ENCODE results near the gene AGFG1. TPM values are rescaled to one million over a fixed set of nuclear protein-coding genes. Genes with fewer than 3 reads are reported as not detected.
"Not testable (repeated sequence)": the region's sequence is repeated elsewhere in the genome, so short reads cannot be mapped to it uniquely, and the experiment has no call there.

AGFG1 gene
- total RNA-seq, 1 experiment from 2014 or later: 116 TPM

DNA sequence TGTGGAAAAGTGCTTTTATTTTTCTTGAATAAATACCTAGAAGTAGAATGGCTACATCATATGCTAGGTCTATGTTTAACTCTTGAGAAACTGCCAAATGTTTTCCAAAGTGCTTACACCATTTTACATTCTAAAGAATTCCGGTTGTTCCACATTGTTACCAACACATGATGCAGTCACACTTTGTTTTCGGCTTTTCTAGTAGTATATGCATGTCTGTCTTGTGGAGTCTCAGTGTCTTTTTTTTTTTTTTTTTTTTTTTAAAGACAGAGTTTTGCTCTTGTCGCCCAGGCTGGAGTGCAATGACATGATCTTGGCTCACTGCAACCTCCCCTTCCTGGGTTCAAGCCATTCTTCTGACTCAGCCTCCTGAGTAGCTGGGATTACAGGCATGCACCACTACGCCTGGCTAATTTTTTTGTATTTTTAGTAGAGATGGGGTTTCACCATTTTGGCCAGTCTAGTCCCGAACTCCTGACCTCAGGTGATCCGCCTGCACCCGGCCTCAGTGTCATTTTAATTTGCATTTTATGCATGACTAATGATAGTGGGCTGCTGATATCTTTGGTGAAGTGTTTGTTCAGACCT is 46.4 kb downstream of the AGFG1 start:
- not testable (repeated sequence) for H3K4me3 ChIP-seq (ENCODE audit: insufficient read depth, low read depth, low read length); H3K27me3 ChIP-seq (ENCODE audit: control insufficient read depth, insufficient read depth, low read length); DNase-seq; H3K36me3 ChIP-seq (replicated peaks; ENCODE audit: control insufficient read depth, insufficient read depth, low read length)

- H3K36me3 ChIP-seq (replicated peaks; ENCODE audit: control insufficient read depth, insufficient read depth, low read length); H3K27me3 ChIP-seq (ENCODE audit: control insufficient read depth, insufficient read depth, low read length); H3K4me3 ChIP-seq (ENCODE audit: insufficient read depth, low read depth, low read length); DNase-seq: not testable (repeated sequence)
Observed at GRCh38 chr2:227521178-227521577, 49.2 kb downstream of the AGFG1 start.

GRCh38 chr2:227524665-227525064 is 52.7 kb downstream of the AGFG1 start:
- Histone ChIP-seq H3K4me3 (ENCODE audit: insufficient read depth, low read depth, low read length) (no peak overlapping the region), H3K36me3 (replicated peaks; ENCODE audit: control insufficient read depth, insufficient read depth, low read length) (peaks cover 9% of the 10 kb centered on the region), H3K27me3 (ENCODE audit: control insufficient read depth, insufficient read depth, low read length) (no peaks in the 10 kb centered on the region)
- no peak for DNase-seq

DNA sequence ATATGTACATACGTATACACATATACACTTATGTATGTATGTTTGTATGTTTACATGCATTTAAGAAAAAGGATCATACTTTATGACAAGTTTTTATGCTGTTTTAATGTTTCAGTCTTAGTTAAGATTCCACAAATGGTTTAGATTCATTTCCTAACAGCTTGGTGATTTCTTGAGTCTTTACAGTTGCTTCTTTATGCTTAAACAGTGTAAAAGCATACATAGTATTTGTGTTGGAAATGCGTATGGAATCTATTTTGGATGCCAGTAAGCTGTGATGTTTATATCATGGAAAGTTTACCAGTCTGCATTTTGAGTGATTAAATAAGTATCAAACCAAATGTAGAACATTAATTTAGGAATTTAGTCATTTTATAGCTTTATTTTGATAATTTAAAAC is 55.4 kb downstream of the AGFG1 start:
- DNase-seq: no peak
- no peaks in the 10 kb centered on the region for H3K27me3 ChIP-seq (ENCODE audit: control insufficient read depth, insufficient read depth, low read length)
- no peak overlapping the region for H3K4me3 ChIP-seq (ENCODE audit: insufficient read depth, low read depth, low read length)
- H3K36me3 ChIP-seq (replicated peaks; ENCODE audit: control insufficient read depth, insufficient read depth, low read length): peaks cover 10% of the 10 kb centered on the region

DNA sequence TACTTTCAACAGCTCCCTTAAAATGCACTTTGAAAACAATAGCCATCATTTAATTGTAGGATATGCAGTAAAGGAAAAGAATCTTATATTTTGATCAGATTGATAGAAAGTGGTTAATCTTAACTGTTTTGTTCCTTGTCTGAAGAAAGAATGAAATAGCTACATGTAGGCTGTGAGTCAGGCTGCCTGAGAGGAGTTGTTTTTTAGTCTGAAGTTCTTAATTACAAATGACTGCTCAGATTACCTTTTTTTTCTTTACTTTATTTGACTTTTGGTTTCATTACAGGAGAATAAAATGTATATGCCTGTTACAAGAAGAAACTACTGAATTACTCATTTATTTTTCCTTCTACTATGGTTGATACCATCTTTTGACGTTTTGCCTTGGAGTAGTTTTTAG is 56.8 kb downstream of the AGFG1 start:
- Histone ChIP-seq H3K27me3 (ENCODE audit: control insufficient read depth, insufficient read depth, low read length) (no peaks in the 10 kb centered on the region), H3K36me3 (replicated peaks; ENCODE audit: control insufficient read depth, insufficient read depth, low read length) (peaks cover 14% of the 10 kb centered on the region), H3K4me3 (ENCODE audit: insufficient read depth, low read depth, low read length) (no peak overlapping the region)
- no peak for DNase-seq

DNA sequence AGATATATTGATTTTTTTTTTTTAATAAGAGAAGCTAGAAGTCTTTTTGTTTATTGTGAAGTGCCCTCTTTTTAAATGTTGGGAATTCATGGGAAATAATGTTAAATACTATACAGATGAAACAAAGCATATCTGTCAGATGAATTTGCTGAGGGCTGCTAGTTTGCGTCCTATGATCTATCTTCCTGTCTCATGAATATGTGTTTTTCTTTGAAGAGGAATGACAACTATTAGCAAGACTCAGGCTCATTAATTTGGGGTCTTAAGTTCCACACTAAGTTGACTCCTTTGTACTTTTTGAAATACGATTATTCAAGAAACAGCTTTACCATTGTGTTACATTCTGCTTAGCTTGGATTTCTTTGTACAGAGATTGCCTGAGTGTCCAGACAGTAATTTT is 57.9 kb downstream of the AGFG1 start:
- Histone ChIP-seq H3K4me3 (ENCODE audit: insufficient read depth, low read depth, low read length) (no peak overlapping the region), H3K36me3 (replicated peaks; ENCODE audit: control insufficient read depth, insufficient read depth, low read length) (peaks cover 14% of the 10 kb centered on the region), H3K27me3 (ENCODE audit: control insufficient read depth, insufficient read depth, low read length) (no peaks in the 10 kb centered on the region)
- no peak for DNase-seq

DNA sequence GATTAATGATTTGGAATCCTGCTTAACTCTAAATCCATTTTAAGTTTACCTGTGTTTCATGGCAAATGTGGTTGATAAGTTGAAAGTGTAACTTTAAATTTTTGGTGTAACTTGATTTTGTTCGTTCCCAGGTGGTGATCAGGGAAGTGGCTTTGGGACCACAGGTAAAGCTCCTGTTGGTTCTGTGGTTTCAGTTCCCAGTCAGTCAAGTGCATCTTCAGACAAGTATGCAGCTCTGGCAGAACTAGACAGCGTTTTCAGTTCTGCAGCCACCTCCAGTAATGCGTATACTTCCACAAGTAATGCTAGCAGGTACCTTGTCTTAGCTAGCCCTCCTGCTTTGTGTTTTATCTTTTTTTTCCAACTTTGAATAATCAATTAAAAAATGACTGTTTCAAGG is 62.8 kb downstream of the AGFG1 start:
- Histone ChIP-seq H3K27me3 (ENCODE audit: control insufficient read depth, insufficient read depth, low read length) (no peaks in the 10 kb centered on the region), H3K36me3 (replicated peaks; ENCODE audit: control insufficient read depth, insufficient read depth, low read length) (peaks cover 15% of the 10 kb centered on the region), H3K4me3 (ENCODE audit: insufficient read depth, low read depth, low read length) (no peak overlapping the region)
- DNase-seq: no peak

DNA sequence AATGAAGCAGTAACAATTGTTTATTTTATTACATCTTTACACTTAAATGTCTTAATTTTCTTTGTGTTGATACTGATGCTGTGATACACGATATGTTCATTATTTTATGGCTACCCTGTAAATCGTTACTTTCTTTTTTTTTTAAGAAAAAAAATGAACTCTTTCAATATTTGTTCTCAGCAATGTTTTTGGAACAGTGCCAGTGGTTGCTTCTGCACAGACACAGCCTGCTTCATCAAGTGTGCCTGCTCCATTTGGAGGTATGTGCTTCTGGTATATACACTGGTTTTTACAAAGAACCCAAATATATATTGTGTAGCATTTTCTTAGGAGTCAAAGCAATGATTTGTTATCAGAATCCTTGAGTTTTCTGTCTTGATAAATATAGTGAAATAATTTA is 64.5 kb downstream of the AGFG1 start:
- Histone ChIP-seq H3K36me3 (replicated peaks; ENCODE audit: control insufficient read depth, insufficient read depth, low read length) (peaks cover 14% of the 10 kb centered on the region), H3K4me3 (ENCODE audit: insufficient read depth, low read depth, low read length) (no peak overlapping the region), H3K27me3 (ENCODE audit: control insufficient read depth, insufficient read depth, low read length) (no peaks in the 10 kb centered on the region)
- no peak for DNase-seq

GRCh38 chr2:227539465-227539956 is 67.6 kb downstream of the AGFG1 start:
- Histone ChIP-seq H3K4me3 (ENCODE audit: insufficient read depth, low read depth, low read length) (no peak overlapping the region), H3K36me3 (replicated peaks; ENCODE audit: control insufficient read depth, insufficient read depth, low read length) (peaks cover 10% of the 10 kb centered on the region), H3K27me3 (ENCODE audit: control insufficient read depth, insufficient read depth, low read length) (no peaks in the 10 kb centered on the region)

GRCh38 chr2:227540352-227540751 is 68.4 kb downstream of the AGFG1 start:
- not testable (repeated sequence) for H3K27me3 ChIP-seq (ENCODE audit: control insufficient read depth, insufficient read depth, low read length); DNase-seq; H3K4me3 ChIP-seq (ENCODE audit: insufficient read depth, low read depth, low read length); H3K36me3 ChIP-seq (replicated peaks; ENCODE audit: control insufficient read depth, insufficient read depth, low read length)

More at GRCh38 chr2:227539465-227539956, 67.6 kb downstream of the AGFG1 start:
- DNase-seq: no peak

GRCh38 chr2:227545990-227546389 is 74.0 kb downstream of the AGFG1 start:
- Histone ChIP-seq H3K36me3 (replicated peaks; ENCODE audit: control insufficient read depth, insufficient read depth, low read length) (no peaks in the 10 kb centered on the region; the same call in none of the 2 replicates), H3K27me3 (ENCODE audit: control insufficient read depth, insufficient read depth, low read length) (no peaks in the 10 kb centered on the region)
- DNase-seq: no peak

DNA sequence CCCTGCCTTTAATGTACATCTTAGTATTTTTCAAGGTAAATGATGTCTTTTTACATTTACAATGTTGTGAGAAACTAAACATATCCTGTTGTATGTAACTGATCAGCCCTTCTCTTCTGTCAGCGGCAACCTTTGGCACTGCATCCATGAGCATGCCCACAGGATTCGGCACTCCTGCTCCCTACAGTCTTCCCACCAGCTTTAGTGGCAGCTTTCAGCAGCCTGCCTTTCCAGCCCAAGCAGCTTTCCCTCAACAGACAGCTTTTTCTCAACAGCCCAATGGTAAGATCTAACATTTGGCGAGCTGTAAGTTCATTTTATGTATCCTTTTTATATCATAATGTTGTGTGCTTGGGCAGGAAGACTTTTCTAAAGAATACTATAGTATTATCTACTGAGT is 79.9 kb downstream of the AGFG1 start:
- peaks cover 7% of the 10 kb centered on the region for H3K36me3 ChIP-seq (replicated peaks; ENCODE audit: control insufficient read depth, insufficient read depth, low read length)
- H3K27me3 ChIP-seq (ENCODE audit: control insufficient read depth, insufficient read depth, low read length): no peaks in the 10 kb centered on the region
- DNase-seq: no peak
- H3K4me3 ChIP-seq (ENCODE audit: insufficient read depth, low read depth, low read length): no peak overlapping the region

More at GRCh38 chr2:227545990-227546389, 74.0 kb downstream of the AGFG1 start:
- H3K4me3 ChIP-seq (ENCODE audit: insufficient read depth, low read depth, low read length): no peak overlapping the region

- Histone ChIP-seq H3K27me3 (ENCODE audit: control insufficient read depth, insufficient read depth, low read length) (no peaks in the 10 kb centered on the region), H3K36me3 (replicated peaks; ENCODE audit: control insufficient read depth, insufficient read depth, low read length) (no peaks in the 10 kb centered on the region), H3K4me3 (ENCODE audit: insufficient read depth, low read depth, low read length) (no peak overlapping the region)
- DNase-seq: no peak
Observed at GRCh38 chr2:227562581-227562980, 90.6 kb downstream of the AGFG1 start.

DNA sequence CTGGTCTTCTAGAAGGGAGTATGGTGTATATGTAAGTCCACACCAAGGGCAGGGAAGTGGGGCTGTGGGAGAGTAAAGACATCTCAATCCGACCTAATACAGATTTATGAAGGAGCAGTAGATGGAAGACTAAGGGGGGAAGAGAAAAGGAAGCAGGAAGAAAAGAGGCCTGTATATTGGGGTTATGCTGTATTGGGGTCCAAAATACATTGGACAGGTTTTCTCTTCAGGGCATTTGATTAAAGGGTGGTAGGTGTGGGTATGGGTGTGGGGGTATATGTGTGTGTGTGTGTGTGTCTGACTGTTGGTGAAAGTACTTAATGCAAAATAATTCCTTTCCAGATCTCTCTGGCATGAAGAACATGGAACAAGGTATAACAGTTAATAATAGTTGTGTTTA is 93.1 kb downstream of the AGFG1 start:
- no peak overlapping the region for H3K4me3 ChIP-seq (ENCODE audit: insufficient read depth, low read depth, low read length)
- DNase-seq: no peak
- no peaks in the 10 kb centered on the region for H3K36me3 ChIP-seq (replicated peaks; ENCODE audit: control insufficient read depth, insufficient read depth, low read length)
- H3K27me3 ChIP-seq (ENCODE audit: control insufficient read depth, insufficient read depth, low read length): no peaks in the 10 kb centered on the region

GRCh38 chr2:227566012-227566411 is 94.1 kb downstream of the AGFG1 start:
- Histone ChIP-seq H3K27me3 (ENCODE audit: control insufficient read depth, insufficient read depth, low read length) (no peaks in the 10 kb centered on the region), H3K4me3 (ENCODE audit: insufficient read depth, low read depth, low read length) (no peak overlapping the region), H3K36me3 (replicated peaks; ENCODE audit: control insufficient read depth, insufficient read depth, low read length) (no peaks in the 10 kb centered on the region)
- no peak for DNase-seq

DNA sequence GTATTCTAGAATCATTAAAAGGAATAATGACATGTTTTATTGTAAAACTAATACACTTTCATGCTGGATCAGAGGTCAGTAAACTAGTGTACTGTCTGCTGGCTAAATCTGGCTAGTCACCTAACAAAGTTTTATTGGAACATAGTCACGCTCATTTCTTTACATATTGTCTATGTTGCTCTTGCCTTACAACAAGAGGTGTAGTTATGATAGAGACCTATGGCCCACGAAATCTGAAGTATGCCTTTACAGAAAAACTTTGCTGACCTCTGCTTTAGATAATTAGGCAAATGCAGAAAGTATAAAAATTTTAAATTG is 96.9 kb downstream of the AGFG1 start:
- Histone ChIP-seq H3K27me3 (ENCODE audit: control insufficient read depth, insufficient read depth, low read length) (no peaks in the 10 kb centered on the region), H3K36me3 (replicated peaks; ENCODE audit: control insufficient read depth, insufficient read depth, low read length) (no peaks in the 10 kb centered on the region), H3K4me3 (ENCODE audit: insufficient read depth, low read depth, low read length) (no peak overlapping the region)
- no peak for DNase-seq

All from H7 (cell line).